ACC112 (cell line): ENCODE data around the gene SIX3.

Experiments used
- H2AFZ ChIP-seq: fragments of 200-600 bp; sonication (generic); one replicate; pipeline ENCODE4 v1.6.0; 2017; ENCODE audit warnings: antibody characterized with exemption, low read length; ENCODE audit not compliant: unreplicated experiment
- H3K27ac ChIP-seq: fragments of 200-600 bp; sonication (generic); 2 replicates; pipeline ENCODE4 v1.5.1; 2014; ENCODE audit warnings: low read depth, mild to moderate bottlenecking, antibody characterized with exemption, low read length, moderate library complexity
- H3K27me3 ChIP-seq: fragments of 200-600 bp; sonication (generic); 2 replicates; pipeline ENCODE4 v1.6.1; 2014; ENCODE audit warnings: mild to moderate bottlenecking, antibody characterized with exemption, low read length, moderate library complexity, mixed read lengths; ENCODE audit not compliant: insufficient read depth
- H3K36me3 ChIP-seq: fragments of 200-600 bp; sonication (generic); 2 replicates; pipeline ENCODE4 v1.6.1; 2016; ENCODE audit warnings: mild to moderate bottlenecking, antibody characterized with exemption, low read length, moderate library complexity, mixed read lengths; ENCODE audit not compliant: insufficient read depth
- H3K4me1 ChIP-seq: fragments of 200-600 bp; sonication (generic); one replicate; pipeline ENCODE4 v1.6.1; 2016; ENCODE audit warnings: low read length, mixed read lengths; ENCODE audit not compliant: insufficient read depth, unreplicated experiment, control insufficient read depth
- H3K4me3 ChIP-seq: fragments of 200-600 bp; sonication (generic); 2 replicates; pipeline ENCODE4 v1.5.1; 2014; ENCODE audit warnings: mild to moderate bottlenecking, low read depth, low read length
- H3K79me2 ChIP-seq: fragments of 200-600 bp; sonication (generic); one replicate; pipeline ENCODE4 v1.6.0; 2016; ENCODE audit warnings: low read length; ENCODE audit not compliant: control insufficient read depth, unreplicated experiment, insufficient read depth

The SIX3 gene

GRCh38 chr2:44931198-44931780 is 10.2 kb upstream of the SIX3 start:
- no peaks in the 10 kb centered on the region for H3K4me1 ChIP-seq

GRCh38 chr2:44932079-44932478 is 9.4 kb upstream of the SIX3 start:
- H3K27ac ChIP-seq = no peak overlapping the region
- no peak overlapping the region for H3K4me3 ChIP-seq
- H3K4me1 ChIP-seq = no peaks in the 10 kb centered on the region
- H3K79me2 ChIP-seq = no peaks in the 10 kb centered on the region
- H3K27me3 ChIP-seq = peaks cover 100% of the 10 kb centered on the region
- no peaks in the 10 kb centered on the region for H3K36me3 ChIP-seq
- H2AFZ ChIP-seq = no peak overlapping the region

More at GRCh38 chr2:44931198-44931780, 10.2 kb upstream of the SIX3 start:
- Histone ChIP-seq H3K27ac (no peak overlapping the region), H3K79me2 (no peaks in the 10 kb centered on the region), H3K27me3 (peaks cover 100% of the 10 kb centered on the region), H3K4me3 (no peak overlapping the region), H2AFZ (no peak overlapping the region), H3K36me3 (no peaks in the 10 kb centered on the region)

- Histone ChIP-seq H3K4me1 (no peaks in the 10 kb centered on the region), H3K27me3 (peaks cover 100% of the 10 kb centered on the region)
Observed at GRCh38 chr2:44932564-44933392, 8.7 kb upstream of the SIX3 start.

GRCh38 chr2:44933434-44933951 is 8.0 kb upstream of the SIX3 start:
- no peak overlapping the region for H3K27ac ChIP-seq
- no peaks in the 10 kb centered on the region for H3K79me2 ChIP-seq
- no peaks in the 10 kb centered on the region for H3K36me3 ChIP-seq
- peaks cover 100% of the 10 kb centered on the region for H3K27me3 ChIP-seq
- no peak overlapping the region for H3K4me3 ChIP-seq
- H2AFZ ChIP-seq = no peak overlapping the region
- no peaks in the 10 kb centered on the region for H3K4me1 ChIP-seq

More at GRCh38 chr2:44932564-44933392, 8.7 kb upstream of the SIX3 start:
- Histone ChIP-seq H3K4me3 (no peak overlapping the region), H3K27ac (no peak overlapping the region), H3K79me2 (no peaks in the 10 kb centered on the region), H3K36me3 (no peaks in the 10 kb centered on the region), H2AFZ (no peak overlapping the region)

GRCh38 chr2:44934038-44934982 is 7.2 kb upstream of the SIX3 start:
- no peaks in the 10 kb centered on the region for H3K79me2 ChIP-seq
- no peak overlapping the region for H3K27ac ChIP-seq
- no peaks in the 10 kb centered on the region for H3K4me1 ChIP-seq
- no peaks in the 10 kb centered on the region for H3K36me3 ChIP-seq
- peak overlapping the region; percentile 66 for H3K4me3 ChIP-seq
- peaks cover 100% of the 10 kb centered on the region for H3K27me3 ChIP-seq
- H2AFZ ChIP-seq = no peak overlapping the region

GRCh38 chr2:44934983-44935728 is 6.3 kb upstream of the SIX3 start:
- H2AFZ ChIP-seq = no peak overlapping the region
- H3K4me3 ChIP-seq = peak overlapping the region; percentile 66
- no peak overlapping the region for H3K27ac ChIP-seq
- no peaks in the 10 kb centered on the region for H3K36me3 ChIP-seq
- H3K79me2 ChIP-seq = no peaks in the 10 kb centered on the region
- H3K4me1 ChIP-seq = no peaks in the 10 kb centered on the region
- peaks cover 100% of the 10 kb centered on the region for H3K27me3 ChIP-seq

- Histone ChIP-seq H3K79me2 (no peaks in the 10 kb centered on the region), H3K4me3 (peak overlapping the region; percentile 66), H3K36me3 (no peaks in the 10 kb centered on the region), H3K27ac (no peak overlapping the region), H2AFZ (no peak overlapping the region), H3K4me1 (no peaks in the 10 kb centered on the region), H3K27me3 (peaks cover 100% of the 10 kb centered on the region)
Observed at GRCh38 chr2:44935729-44936098, 5.8 kb upstream of the SIX3 start.

GRCh38 chr2:44936275-44936674 is 5.2 kb upstream of the SIX3 start:
- Histone ChIP-seq H3K79me2 (no peaks in the 10 kb centered on the region), H3K4me1 (no peaks in the 10 kb centered on the region), H2AFZ (no peak overlapping the region), H3K27me3 (peaks cover 100% of the 10 kb centered on the region), H3K4me3 (no peak overlapping the region), H3K36me3 (no peaks in the 10 kb centered on the region), H3K27ac (no peak overlapping the region)

GRCh38 chr2:44936715-44937687 is 4.5 kb upstream of the SIX3 start:
- no peak overlapping the region for H2AFZ ChIP-seq
- H3K4me1 ChIP-seq = no peaks in the 10 kb centered on the region
- no peaks in the 10 kb centered on the region for H3K79me2 ChIP-seq
- H3K36me3 ChIP-seq = no peaks in the 10 kb centered on the region
- no peak overlapping the region for H3K27ac ChIP-seq
- peaks cover 100% of the 10 kb centered on the region for H3K27me3 ChIP-seq
- H3K4me3 ChIP-seq = no peak overlapping the region
